GM19452 (cell line): ENCODE results near the gene MIPOL1.

Experiments
- ATAC-seq: cut with Tn5 transposase; IDR thresholded peaks from one replicate; pipeline ENCODE4 v1.9.1; 2021; ENCODE audit not compliant: unreplicated experiment

Gene MIPOL1

GRCh38 chr14:37584211-37585100, 386.7 kb downstream of the MIPOL1 start:
- no peak for ATAC-seq

DNA sequence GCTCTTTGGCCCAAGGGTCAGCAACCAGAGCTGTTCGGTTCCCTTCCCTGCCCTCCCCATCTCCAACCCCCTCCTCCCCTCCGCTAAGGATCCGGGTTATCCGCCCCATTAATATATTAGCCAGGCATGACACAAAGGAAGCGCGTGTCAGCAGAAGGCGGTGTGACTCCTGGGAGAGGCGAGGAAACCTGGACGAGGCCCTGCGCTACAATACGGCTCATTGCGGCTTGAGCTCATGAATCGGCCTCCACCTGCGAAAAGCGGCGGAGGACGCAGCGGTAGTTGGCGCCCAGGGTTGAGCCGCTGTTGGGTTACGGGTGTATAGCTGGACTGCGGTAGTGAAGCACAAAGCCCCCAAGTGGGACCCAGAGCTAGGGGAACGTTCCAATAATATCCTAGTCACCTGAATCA, 387.4 kb downstream of the MIPOL1 start:
- ATAC-seq = no peak

DNA sequence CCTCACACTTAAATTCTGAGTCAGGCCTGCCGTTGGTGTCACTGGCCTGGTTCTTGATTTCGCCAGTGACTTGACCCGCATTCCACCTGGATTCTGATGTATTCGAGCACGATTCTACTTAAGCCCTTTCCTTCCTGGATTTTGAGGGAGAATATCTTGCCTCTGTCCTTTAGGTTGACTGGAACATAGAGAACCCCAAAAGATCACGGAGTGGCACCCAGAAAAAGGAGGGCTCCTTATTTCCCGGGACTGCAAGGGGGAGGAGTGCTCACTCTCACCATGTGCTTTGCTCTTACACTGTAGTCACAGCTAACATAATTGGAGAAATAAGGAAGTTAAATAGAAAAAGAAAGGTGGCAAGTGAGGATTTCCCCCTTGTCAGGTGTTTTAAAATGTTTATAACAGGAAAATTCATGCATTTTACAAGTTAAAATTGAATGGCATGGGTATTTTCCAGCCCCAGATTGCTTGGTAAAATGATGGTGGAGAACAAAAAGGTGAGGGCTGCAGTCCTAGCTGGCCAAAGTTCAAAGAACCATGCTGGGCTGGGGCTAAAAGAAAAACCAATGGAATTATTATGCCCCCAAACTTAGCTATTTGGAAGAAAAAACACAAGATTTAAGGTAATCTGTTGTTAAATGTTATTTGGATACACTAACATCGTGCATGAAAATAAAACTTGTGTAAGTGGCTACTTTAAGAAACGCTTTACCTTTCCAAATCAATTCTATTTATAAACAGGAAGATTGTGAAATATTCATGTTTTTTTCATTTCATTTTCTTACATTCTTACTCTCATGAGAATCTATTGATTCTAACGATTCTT, 388.4 kb downstream of the MIPOL1 start:
- no peak for ATAC-seq

- ATAC-seq = no peak
These were observed 389.0 kb downstream of the MIPOL1 start for GRCh38 chr14:37586797-37587130.

- no peak for ATAC-seq
These were observed 389.5 kb downstream of the MIPOL1 start for GRCh38 chr14:37587131-37587803.

DNA sequence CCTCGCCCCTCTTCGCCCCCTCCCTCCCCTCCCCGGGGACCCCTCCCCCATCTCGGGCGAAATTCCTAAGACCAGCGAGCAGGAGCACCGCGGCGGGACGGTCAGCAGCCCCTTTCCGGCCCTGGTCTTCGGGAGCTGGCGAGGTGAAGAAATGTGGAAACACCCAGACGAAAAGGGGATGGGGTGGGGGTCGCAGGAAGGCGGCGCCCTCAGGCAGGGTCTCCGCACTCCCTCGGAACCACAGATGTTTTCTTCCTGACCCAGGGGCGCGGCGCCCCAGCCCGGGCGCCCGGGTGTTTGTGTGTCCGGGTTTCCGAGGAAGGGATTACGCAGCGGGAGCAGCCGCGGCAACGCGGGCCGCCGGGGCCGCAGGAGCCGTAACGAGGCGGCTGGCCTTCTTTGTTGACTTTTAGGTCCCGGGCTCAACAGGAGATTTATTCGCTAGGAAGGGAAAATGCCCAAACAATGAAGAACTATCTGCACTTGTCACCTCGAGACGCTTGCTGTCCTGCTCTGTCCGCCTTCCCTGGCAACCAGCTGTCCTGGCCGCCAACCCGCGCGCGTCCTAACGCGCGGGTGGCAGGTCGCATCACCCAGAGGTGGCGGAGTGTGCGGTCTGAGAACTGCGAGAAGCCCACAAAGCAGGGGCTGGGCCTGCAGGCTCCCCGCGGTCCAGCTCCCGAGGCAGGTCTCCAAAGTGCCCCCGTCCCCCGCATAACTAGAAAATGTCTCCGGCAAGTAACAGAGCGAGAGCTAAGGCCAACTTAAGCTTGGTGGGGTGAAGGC, 390.3 kb downstream of the MIPOL1 start:
- ATAC-seq = no peak

DNA sequence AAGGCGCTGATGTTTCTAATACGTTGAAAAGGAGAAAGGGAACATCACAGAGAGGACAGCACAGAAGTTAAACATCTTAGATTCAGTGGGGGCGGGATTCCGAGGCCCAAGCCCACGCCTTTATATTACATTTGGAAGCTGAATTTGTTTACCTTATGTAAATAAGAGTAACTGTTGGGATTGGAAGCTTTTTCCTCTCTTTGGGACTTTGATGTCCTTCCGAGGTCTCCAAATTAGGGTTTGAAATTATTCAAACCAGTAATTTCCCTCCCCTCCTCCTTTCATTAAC, 390.9 kb downstream of the MIPOL1 start:
- no peak for ATAC-seq

DNA sequence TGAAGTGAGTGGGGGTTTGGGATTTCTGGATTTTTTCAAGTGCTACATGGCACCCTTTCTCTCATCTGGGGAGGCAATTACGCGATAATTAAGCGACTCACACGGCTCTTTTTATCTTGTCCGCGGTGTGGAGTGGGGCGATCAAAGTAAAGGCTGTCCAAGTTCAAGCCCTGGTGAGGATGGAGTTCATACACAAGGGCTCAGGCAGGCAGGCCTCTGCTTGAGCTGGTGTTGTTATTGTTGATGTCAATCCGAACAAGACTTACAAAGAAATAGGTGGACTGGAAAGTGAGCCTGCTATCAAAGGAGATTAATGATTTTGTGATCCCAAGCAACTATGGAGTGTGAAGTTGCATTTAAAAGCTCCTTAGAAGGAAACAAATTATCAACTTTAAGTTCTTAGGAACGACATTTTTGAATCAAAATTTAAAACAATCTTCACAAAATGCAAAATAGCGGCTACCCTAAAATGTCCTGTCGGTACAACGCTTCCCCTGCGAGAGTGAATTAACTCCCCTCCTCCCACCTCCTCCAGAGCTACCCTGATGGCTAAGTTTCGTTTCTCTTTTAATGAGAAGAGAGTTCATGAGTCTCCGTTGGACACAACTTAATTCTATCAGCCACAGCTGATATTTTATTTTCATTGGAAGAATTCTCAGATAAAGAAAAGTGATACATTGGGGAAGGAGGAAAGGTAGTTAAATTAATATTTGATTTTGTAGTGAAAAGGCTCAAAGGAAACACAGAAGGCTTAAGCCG, 391.4 kb downstream of the MIPOL1 start:
- ATAC-seq = no peak

- no peak for ATAC-seq
These were observed 392.1 kb downstream of the MIPOL1 start for GRCh38 chr14:37589715-37590427.

- ATAC-seq = no peak
These were observed 392.8 kb downstream of the MIPOL1 start for GRCh38 chr14:37590428-37591139.

GRCh38 chr14:37591311-37591940, 393.7 kb downstream of the MIPOL1 start:
- ATAC-seq = no peak

GRCh38 chr14:37591941-37592481, 394.3 kb downstream of the MIPOL1 start:
- no peak for ATAC-seq

DNA sequence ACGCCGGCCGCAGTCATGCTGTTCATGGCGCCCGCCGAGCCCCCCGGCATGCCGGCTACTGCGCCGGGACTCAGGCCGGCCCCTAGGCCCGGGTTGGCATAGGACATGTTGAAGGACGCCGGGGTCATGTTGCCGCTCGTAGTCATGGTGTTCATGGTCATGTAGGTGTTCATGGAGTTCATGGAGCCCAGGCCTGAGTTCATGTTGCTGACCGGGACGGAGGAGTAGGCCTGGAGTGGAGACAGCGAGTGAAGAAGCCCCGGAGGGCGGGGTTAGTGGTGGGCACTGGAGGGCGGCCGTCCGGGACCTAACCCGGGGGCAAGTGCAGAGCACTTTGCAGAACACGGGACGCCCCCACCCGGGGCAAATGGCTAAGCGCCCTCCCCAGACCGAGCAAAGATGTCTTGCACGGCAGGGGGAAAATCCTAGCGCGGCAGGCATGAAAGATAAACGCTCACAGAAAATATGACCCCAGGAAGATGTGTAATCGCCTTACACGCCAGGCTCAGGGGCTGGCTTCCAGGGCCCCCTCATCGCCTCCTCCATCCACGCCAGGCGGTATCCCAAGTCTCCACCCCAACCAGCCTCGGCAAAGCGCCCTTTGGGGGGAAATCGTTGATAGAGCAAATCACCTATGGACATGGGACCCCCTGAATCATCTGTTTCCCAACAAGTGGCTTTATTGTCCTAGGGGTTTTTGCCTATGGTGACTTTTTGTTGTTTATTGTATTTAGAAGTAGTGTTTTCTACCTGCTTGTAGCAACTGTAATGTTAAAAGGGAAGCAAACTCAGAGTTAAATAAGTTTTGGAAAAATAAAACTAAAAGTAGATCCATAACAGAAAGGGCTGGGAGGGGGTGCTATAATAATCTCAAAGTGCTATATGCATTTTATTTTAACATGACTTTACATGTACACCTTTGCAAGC, 395.0 kb downstream of the MIPOL1 start:
- no peak for ATAC-seq

GRCh38 chr14:37593511-37594237, 395.9 kb downstream of the MIPOL1 start:
- no peak for ATAC-seq

- ATAC-seq = no peak
These were observed 396.7 kb downstream of the MIPOL1 start for GRCh38 chr14:37594238-37594970.
